Cardiac muscle cell (in vitro differentiated cells and primary cell): Measurements from ENCODE around the gene GATD1. TPM values are rescaled to one million over a fixed set of nuclear protein-coding genes. Genes with fewer than 3 reads are reported as not detected.

Experiments used
- DNase-seq, 2 donors: peaks; one replicate each; pipeline versions ENCODE4 v3.0.0 to v3.0.0-alpha.2; 2010 to 2017; ENCODE audit warnings: low read depth in 1 of 2, low spot score in 1 of 2
- H3K27ac ChIP-seq: fragments of 200-600 bp; sonication (generic); 2 replicates; pipeline ENCODE4 v1.5.1; 2016
- H3K27me3 ChIP-seq: fragments of 200-600 bp; sonication (generic); 2 replicates; pipeline ENCODE4 v1.6.0; 2016; ENCODE audit warnings: control low read depth
- H3K36me3 ChIP-seq: fragments of 200-600 bp; sonication (generic); 2 replicates; pipeline ENCODE4 v1.5.1; 2016; ENCODE audit warnings: control low read depth
- H3K4me1 ChIP-seq: fragments of 200-600 bp; sonication (generic); 2 replicates; pipeline ENCODE4 v1.8.1; 2017; ENCODE audit warnings: low read depth, mild to moderate bottlenecking, mixed run types
- H3K4me3 ChIP-seq: fragments of 200-600 bp; sonication (generic); 2 replicates; pipeline ENCODE4 v1.5.1; 2016; ENCODE audit warnings: mild to moderate bottlenecking
- H3K9me3 ChIP-seq: fragments of 200-600 bp; sonication (generic); 2 replicates; pipeline ENCODE4 v1.5.1; 2017; ENCODE audit warnings: low read depth, mild to moderate bottlenecking, control low read depth
- polyA plus RNA-seq: library from polyadenylated mRNA; unstranded; fragments of >200 nt; fragmentation: Nextera tagmentation; extraction: Ambion mirVana; gene quantifications from 2 replicates; pipeline ENCODE4 v1.2.1, GENCODE V29; 2016
- total RNA-seq: library from RNA; depleted of rRNA; stranded (reverse); fragments of >200 nt; gene quantifications from 2 replicates; pipeline ENCODE4 v1.2.3, GENCODE V29; 2016
- TF ChIP-seq, protein P1 (sequence below): IDR thresholded peaks from 2 replicates; pipeline ENCODE4 v1.5.1; 2012; ENCODE audit warnings: low read depth, mild to moderate bottlenecking, low read length

Gene GATD1
- total and polyA plus RNA-seq, 2 experiments from 2014 or later = 60.4 to 64.1 TPM

DNA sequence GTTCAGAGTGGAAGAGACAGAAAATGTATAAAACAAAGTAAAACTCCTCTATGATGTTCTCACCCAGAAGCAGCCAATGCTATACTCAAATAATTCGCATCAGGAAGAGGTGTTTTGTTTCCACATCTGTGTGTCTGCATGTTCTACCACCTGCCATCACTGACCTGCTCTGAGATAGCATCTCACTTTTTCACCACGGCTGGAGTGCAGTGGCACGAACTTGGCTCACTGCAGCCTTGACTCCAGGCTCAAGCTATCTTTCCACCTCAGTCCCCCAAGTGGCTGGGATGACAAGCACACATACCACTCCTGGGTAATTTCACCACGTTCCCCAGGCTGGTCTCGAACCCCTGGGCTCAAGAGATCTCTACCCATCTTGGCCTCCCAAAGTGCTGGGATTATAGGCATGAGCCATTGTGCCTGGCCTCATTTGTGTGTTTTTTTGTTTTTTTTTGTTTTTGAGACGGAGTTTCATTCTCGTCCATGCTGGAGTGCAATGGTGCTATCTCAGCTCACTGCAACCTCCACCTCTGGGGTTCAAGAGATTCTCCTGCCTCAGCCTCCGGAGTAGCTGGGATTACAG lies 15.7 kb downstream of the GATD1 start:
- no peaks in the 10 kb centered on the region for H3K27me3 ChIP-seq
- no peak overlapping the region for H3K27ac ChIP-seq
- H3K36me3 ChIP-seq = peaks cover 30% of the 10 kb centered on the region
- H3K4me1 ChIP-seq = no peaks in the 10 kb centered on the region
- no peaks in the 10 kb centered on the region for H3K9me3 ChIP-seq
- TF ChIP-seq, protein P1, sequence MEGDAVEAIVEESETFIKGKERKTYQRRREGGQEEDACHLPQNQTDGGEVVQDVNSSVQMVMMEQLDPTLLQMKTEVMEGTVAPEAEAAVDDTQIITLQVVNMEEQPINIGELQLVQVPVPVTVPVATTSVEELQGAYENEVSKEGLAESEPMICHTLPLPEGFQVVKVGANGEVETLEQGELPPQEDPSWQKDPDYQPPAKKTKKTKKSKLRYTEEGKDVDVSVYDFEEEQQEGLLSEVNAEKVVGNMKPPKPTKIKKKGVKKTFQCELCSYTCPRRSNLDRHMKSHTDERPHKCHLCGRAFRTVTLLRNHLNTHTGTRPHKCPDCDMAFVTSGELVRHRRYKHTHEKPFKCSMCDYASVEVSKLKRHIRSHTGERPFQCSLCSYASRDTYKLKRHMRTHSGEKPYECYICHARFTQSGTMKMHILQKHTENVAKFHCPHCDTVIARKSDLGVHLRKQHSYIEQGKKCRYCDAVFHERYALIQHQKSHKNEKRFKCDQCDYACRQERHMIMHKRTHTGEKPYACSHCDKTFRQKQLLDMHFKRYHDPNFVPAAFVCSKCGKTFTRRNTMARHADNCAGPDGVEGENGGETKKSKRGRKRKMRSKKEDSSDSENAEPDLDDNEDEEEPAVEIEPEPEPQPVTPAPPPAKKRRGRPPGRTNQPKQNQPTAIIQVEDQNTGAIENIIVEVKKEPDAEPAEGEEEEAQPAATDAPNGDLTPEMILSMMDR = no peak
- no peak for DNase-seq
- no peak overlapping the region for H3K4me3 ChIP-seq

DNA sequence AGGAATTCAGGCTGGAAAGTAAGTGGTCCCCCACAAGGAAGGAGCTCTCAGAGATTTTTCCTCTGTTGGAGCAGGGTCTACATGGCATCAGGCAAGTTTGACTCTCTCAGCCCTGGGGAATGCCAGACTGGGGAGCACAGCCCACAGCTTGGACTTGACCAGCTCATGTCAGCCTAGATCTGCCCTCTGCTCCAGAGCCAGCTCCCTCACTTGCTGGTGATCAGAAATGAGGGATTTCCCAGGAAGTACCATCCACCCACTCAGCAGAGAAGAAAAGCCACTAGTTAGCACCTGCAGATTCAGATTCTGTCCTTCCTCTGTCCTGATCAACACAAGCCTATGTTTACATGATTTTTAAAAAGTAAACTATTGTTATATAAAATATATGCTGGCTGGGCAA lies 17.1 kb downstream of the GATD1 start:
- Histone ChIP-seq H3K4me3 (no peak overlapping the region), H3K9me3 (no peaks in the 10 kb centered on the region), H3K27ac (no peak overlapping the region), H3K27me3 (no peaks in the 10 kb centered on the region), H3K36me3 (peaks cover 30% of the 10 kb centered on the region), H3K4me1 (no peaks in the 10 kb centered on the region)
- no peak for DNase-seq
- TF ChIP-seq, protein P1 = no peak

DNA sequence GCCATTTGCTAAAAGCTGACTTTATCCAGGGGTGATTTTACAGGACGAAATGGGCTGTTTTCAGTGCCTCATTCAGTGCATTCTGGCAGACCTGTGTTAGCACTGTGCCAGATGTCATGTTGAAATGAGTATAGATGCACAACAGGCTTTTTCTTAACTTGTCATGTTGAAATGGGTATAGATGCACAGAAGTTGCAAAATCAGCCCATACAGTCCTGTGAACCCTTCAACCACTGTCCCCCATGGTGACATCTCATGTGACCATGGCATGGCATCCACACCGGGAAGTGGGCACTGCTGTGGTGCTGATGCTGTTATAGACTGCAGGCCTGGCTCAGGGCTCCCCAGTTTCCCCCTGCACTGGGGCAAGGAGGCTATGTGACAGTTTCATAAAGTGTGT lies 27.6 kb downstream of the GATD1 start:
- DNase-seq = no peak
- Histone ChIP-seq H3K9me3 (no peaks in the 10 kb centered on the region), H3K27ac (no peak overlapping the region), H3K36me3 (no peaks in the 10 kb centered on the region), H3K4me1 (peaks cover 9% of the 10 kb centered on the region), H3K4me3 (no peak overlapping the region), H3K27me3 (no peaks in the 10 kb centered on the region)
- TF ChIP-seq, protein P1 = no peak

DNA sequence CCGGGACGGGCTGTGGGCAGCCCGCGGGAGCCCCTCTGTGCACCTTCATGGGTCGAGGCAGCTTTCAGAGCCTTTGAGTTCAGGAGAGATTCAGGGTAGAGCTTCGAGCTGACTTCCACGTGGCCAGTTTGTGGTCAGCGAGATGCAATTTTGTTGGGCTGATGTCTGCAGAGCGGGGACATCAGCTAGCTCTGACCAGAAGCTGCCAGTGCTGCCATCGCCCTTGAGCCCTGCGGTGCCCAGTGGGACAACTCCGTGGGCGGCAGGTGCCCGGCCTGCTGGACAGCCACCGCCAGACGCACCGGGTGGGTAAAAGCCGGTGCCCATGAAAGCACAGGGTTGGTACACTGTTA lies 29.3 kb downstream of the GATD1 start:
- Histone ChIP-seq H3K9me3 (no peaks in the 10 kb centered on the region), H3K4me1 (peaks cover 9% of the 10 kb centered on the region), H3K27ac (no peak overlapping the region), H3K27me3 (no peaks in the 10 kb centered on the region), H3K4me3 (peak overlapping the region; percentile 91), H3K36me3 (no peaks in the 10 kb centered on the region)
- TF ChIP-seq, protein P1 = no peak
- peak in 1 of 2 donors; percentile 34 for DNase-seq

DNA sequence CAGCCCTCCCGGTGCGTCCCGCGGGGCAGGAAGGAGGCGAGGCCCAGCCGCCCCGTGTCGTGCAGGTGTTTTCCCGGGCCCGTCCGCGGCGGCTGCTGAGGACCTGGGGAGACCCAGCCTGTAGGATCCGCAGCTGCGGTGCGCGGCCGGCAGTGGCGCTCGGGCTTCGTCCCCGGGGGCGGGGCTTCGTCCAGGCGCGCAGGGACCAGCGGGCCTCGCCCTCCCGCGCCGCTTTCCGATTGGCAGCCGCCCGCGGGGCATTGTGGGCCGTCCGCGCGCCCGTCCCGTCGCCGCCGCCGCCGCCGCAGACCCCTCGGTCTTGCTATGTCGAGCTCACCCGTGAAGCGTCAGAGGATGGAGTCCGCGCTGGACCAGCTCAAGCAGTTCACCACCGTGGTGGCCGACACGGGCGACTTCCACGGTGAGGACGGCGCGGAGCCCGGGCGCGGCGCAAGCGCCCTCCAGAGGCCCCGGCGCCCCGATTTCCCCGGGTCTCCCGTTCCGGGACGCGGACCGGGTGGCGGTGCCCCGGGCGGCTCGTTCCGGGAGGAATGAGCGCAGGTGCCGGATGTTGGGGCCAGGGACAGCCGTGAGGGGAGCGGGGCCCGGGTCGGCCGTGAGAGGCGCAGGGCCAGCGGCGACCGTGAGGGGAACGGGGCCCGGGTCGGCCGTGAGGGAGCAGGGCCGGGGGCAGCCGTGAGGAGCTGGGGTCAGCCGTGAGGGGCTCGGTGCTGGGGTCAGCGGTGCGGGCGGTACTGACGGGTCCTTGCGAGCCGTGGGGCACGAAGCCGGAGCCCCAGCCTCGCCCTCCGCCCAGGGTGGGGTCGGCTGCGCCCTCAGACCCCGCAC lies 29.9 kb downstream of the GATD1 start, which contains the start of gene TALDO1:
TSS of gene TALDO1 (plus strand) at position 307 of the 849 bp plus-strand sequence. CDS start at position 325, 18 bp downstream.
- no peaks in the 10 kb centered on the region for H3K9me3 ChIP-seq
- H3K27ac ChIP-seq = peak within 1 kb of the TSS; percentile 82
- peak; percentile 89 to 96 for DNase-seq
- TF ChIP-seq, protein P1 = peak; percentile 11
- H3K36me3 ChIP-seq = no peaks in the 10 kb centered on the region
- H3K4me3 ChIP-seq = peak within 1 kb of the TSS; percentile 91
- H3K27me3 ChIP-seq = no peaks in the 10 kb centered on the region
- H3K4me1 ChIP-seq = peaks cover 9% of the 10 kb centered on the region
